HG03460 (cell line): ENCODE measurements around the gene DLL4.

Source experiments
- ATAC-seq: cut with Tn5 transposase; IDR thresholded peaks from one replicate; pipeline ENCODE4 v1.9.1; 2021; ENCODE audit not compliant: unreplicated experiment

DLL4 gene

DNA sequence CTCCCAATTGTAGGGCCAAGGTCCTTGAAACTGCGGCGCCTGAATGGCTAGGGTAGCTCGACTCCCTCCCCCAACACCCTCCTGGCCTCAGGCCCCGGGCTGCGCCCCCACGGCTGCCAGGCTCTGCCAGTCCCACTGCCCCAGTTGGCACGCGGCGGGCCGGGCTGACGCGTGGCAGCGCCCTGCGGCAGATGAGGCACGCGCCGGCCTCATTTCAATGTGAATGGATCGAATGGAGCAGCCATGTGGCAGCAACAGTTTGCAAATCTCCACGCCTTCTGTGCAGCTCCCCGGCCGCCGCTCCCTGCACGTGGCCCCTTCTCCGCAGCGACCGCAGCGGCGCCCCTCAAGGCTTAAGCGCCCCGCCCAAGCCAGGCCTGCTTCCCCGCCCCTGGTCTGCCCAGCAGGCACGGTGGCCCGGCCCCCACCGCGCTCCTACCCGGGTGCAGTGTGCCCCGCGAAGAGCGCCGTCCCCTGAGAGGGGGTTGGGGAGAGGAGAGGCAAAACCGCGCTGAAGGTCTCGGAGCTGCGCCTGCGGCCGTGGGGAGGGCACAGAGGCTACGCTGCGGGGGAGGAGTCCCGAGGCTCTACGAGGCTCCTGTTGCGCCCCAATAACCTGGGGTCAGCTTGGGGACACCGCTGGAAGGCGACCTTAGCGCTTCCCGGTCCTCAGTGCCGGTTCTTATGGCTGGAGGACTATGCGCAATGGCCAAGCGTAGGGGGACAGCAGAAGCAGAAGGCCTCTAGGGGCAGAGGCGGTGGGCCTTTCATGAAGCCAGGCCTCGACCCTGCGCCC, 3.1 kb upstream of the DLL4 start:
- ATAC-seq, result no peak

DNA sequence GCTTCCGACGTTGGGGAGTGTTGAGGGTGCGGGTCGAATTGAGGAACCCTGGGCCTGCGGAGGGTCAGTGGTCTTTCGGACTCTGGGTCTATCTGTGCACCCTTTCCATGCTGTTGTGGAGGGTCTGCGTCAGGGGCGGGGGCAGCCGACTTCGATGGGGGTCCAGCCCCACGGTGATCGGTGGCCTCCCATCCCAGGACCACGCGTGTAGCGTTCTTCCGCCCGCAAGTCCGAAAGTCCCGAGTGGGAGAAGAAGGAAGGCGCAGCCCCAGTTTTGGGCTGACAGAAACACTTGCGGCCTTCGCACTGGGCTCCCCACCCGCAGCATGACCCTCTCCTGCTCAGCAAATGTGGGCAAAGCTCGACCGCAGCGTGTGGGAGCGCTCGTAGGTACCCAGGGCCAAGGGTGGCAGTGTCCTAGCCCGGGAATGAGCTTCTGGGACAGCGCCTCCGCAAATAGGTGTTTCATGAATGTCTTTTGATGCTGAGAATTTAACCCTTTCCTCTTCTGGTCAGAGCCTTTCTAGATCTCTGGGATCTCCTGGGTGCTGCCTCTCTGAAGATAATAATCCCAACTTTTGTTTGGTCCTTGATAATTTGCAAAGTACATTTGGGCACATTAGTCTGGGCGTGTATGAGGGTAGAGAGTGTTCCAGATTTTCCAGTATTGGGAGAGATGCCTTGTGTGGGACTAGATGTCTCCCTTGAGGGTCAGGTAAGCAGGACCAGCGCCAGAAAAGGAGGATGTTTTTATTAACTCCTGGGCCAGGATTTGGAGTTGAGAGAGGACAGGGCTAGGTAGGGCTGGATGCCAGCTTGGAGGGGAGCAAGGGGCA, 2.3 kb upstream of the DLL4 start:
- ATAC-seq, result no peak

DNA sequence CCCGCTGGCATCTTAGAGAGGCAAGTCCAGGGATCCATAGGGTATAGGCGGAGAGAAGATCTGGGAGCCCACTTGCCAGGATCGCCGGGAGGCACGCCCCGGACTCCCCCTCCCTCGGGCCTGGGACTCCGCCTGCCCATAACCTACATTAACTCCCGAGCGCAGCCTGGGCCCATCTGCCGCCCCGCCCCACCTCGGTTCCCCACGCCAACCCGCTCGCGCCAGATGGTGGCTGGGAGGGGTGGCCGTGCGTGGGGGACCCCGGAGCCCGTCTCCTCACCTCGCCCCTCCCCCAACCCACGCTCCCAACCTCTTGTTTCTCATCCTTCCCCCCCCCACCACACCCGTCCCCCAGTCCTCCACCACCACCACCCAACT, 1.7 kb upstream of the DLL4 start:
- ATAC-seq, result no peak

GRCh38 chr15:40927873-40928806, 1.0 kb upstream of the DLL4 start:
- no peak for ATAC-seq

DNA sequence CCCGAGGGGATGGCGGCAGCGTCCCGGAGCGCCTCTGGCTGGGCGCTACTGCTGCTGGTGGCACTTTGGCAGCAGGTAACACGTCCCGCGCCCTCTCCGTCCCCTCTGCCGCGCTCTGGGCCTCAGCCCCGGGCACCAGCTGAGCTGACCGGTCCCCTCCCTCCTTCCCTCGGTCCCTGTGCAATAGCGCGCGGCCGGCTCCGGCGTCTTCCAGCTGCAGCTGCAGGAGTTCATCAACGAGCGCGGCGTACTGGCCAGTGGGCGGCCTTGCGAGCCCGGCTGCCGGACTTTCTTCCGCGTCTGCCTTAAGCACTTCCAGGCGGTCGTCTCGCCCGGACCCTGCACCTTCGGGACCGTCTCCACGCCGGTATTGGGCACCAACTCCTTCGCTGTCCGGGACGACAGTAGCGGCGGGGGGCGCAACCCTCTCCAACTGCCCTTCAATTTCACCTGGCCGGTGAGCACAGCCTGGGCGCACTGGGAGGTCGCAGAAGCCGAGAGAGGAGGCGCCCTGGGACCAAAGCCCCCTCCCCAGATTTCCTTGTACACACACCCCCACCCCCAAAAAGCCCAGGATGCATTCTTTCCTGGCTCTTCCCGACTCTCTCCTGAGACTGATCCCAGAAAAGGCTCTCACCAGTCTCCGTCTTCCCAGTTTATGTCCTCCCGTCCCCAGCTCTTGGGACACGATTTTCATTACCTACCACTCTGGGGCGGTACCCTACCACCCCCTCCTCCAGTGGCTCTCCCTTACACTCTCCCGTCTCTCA, 705 bp downstream of the DLL4 start:
- no peak for ATAC-seq

GRCh38 chr15:40930430-40931299, 1.5 kb downstream of the DLL4 start:
- ATAC-seq, result no peak

DNA sequence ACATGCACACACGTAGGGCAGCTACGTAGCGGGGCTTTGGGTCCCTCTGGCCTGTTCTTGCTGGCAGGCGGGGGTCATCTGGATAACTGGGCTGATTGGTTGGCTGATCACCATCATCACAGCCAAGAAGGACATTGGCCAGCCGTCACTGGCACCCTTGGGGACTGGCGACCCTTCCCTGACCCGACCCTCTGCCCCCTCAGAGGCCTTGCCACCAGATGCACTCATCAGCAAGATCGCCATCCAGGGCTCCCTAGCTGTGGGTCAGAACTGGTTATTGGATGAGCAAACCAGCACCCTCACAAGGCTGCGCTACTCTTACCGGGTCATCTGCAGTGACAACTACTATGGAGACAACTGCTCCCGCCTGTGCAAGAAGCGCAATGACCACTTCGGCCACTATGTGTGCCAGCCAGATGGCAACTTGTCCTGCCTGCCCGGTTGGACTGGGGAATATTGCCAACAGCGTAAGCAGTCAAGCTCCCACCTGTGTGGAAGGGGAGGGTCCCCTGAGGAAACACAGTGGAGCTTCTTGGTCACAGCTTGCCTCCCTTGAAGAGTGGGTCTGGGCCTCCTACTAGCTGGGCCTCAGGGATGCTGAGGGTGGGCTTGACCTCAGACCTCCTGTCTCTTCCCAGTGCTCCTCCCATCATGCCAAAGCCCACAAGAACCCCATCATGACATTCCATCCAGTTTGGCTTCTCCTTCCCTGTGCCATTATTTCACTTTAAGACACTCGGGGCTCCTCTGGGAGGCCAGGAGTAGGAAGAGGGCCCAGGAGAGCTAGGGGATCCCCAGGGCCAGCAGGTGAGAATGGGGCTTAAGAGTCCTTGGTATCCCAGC, 2.4 kb downstream of the DLL4 start:
- no peak for ATAC-seq

DNA sequence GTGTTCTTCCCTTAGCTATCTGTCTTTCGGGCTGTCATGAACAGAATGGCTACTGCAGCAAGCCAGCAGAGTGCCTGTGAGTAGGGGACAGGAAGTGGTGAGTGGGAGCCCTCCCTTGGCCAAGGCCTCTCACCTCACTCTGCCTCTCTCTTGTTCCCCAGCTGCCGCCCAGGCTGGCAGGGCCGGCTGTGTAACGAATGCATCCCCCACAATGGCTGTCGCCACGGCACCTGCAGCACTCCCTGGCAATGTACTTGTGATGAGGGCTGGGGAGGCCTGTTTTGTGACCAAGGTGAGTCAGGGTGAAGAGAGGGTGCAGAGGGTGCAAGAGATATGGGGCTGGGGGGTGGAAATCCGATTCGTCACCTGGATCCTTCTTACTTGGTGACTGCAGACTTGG, 3.0 kb downstream of the DLL4 start:
- no peak for ATAC-seq

DNA sequence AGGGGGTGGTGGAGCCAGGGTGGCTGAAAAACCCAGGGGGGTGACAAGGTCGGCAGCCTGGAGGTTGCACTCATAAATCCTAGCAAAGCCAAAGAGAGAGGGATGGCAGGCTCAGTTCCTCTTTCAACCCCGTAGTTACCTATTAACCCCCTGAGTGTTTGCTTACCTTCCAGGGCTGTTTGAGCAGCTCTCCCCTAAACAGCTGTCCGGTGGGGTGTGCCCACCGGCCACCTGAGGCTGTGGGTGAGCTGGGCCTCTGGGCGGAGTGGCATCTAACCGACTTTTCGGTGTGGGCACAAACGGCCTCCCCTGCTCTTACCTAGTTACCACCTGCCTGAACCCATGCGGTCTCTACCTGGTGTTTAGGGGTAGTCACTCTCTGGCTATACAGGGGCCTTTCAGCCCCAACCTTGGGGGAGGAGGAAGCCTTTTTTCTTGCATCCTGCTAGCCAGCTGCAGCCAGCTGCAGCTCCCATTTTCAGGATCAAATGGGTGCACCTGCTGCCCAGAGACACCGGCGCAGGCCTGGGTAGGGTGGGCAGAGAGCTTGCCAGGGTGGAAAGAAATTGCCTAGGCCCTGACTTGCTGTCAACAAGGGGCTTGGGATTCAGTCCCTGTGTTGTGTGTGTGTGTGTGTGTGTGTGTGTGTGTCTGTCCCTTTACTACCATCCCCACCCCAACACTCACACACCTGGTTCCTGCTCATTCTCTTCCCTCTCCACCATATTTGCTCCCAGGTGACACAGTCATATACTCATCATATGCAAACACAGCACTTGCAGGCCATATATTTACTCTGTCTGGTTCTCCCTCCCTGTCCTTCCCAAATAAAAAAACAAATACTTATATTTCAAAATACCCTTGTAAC, 3.7 kb downstream of the DLL4 start:
- no peak for ATAC-seq

- no peak for ATAC-seq
Measured at GRCh38 chr15:40933517-40933902, 4.4 kb downstream of the DLL4 start.

DNA sequence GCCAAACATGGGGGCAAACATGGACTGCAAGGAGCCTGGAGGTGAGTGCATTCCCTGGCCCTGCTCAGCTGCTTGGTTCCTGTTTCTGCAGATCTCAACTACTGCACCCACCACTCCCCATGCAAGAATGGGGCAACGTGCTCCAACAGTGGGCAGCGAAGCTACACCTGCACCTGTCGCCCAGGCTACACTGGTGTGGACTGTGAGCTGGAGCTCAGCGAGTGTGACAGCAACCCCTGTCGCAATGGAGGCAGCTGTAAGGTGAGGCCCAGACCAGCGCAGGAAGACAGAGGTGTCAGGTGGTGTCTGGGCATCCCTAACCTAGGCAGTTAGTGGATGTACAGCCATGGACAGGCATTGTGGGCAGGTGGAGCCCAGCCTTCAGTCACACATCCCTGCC, 5.3 kb downstream of the DLL4 start:
- ATAC-seq, result no peak

- no peak for ATAC-seq
Measured at GRCh38 chr15:40936234-40936708, 7.1 kb downstream of the DLL4 start.

DNA sequence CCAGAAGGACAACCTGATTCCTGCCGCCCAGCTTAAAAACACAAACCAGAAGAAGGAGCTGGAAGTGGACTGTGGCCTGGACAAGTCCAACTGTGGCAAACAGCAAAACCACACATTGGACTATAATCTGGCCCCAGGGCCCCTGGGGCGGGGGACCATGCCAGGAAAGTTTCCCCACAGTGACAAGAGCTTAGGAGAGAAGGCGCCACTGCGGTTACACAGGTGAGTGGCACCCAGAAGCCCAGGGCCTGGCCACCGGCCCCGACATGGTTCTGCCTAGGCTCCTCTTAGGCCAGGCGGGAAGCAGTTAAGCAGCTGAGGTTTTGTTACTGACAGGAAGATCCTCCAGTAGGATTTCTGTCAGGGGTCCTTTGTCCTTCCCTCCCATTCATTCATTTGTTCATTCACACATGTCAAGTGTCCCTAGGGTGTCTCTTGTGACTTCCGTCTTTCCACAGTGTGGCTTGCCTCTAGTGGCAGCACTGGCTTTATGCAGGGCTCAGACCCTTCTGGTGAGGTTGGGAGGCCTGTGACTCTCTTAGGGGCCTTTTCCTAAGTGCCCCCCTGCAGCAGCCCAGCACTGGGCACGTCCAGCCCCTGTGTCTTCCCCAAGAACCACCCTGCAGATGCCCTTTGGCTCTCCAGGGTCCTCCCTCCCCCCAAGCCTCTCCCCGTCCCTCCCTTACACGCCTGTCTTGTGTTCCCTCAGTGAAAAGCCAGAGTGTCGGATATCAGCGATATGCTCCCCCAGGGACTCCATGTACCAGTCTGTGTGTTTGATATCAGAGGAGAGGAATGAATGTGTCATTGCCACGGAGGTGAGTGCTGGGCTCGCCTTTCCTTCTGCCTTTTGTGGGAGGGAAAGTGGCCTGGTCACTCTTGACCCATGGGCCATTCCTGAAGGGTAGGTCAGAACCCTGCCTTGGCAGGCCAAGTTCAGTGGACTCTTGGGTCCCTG, 7.8 kb downstream of the DLL4 start:
- no peak for ATAC-seq

DNA sequence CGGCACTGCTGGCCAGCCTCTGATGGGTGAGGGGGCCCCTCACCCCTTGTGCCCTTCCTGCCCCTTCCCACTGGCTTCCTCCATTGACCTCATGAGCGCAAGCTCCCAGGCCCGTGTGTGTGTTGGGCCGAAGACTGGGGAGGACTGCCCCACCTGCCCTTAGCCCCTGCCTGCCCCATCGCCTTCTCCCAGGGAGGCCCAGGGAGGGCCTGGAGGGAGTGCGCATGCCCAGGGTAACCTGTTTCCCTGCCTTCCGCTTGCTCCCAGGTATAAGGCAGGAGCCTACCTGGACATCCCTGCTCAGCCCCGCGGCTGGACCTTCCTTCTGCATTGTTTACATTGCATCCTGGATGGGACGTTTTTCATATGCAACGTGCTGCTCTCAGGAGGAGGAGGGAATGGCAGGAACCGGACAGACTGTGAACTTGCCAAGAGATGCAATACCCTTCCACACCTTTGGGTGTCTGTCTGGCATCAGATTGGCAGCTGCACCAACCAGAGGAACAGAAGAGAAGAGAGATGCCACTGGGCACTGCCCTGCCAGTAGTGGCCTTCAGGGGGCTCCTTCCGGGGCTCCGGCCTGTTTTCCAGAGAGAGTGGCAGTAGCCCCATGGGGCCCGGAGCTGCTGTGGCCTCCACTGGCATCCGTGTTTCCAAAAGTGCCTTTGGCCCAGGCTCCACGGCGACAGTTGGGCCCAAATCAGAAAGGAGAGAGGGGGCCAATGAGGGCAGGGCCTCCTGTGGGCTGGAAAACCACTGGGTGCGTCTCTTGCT, 8.8 kb downstream of the DLL4 start:
- no peak for ATAC-seq

- no peak for ATAC-seq
Measured at GRCh38 chr15:40938536-40938870, 9.4 kb downstream of the DLL4 start.

GRCh38 chr15:40940296-40940801, 11.2 kb downstream of the DLL4 start:
- no peak for ATAC-seq
